ENCODE measurements around the gene CHCHD1. TPM values are rescaled to one million over a fixed set of nuclear protein-coding genes. Genes with fewer than 3 reads are reported as not detected.

The CHCHD1 gene
- total and polyA plus RNA-seq, 5 donors from 2014 or later, result 6.3 to 79.3 (median 69.6) TPM

GRCh38 chr10:73796766-73797165 lies 14.9 kb downstream of the CHCHD1 start:
- Mint-ChIP-seq H3K4me3 (no peak overlapping the region), H3K27me3 (no peaks in the 10 kb centered on the region), H3K9me3 (no peaks in the 10 kb centered on the region), H3K27ac (peak overlapping the region in 1 of 3 donors; percentile 33), H3K4me1 (peaks cover 0 to 6% (median 1%) of the 10 kb centered on the region in 4 donors), H3K36me3 (peaks cover 38% of the 10 kb centered on the region)
- no peak overlapping the region for H3K27ac ChIP-seq (ENCODE audit: insufficient read depth, low read length, poor library complexity, severe bottlenecking)
- DNase-seq (no peak), ATAC-seq (ENCODE audit: low read depth in 2 of 2) (no peak)
- H3K27me3 ChIP-seq (ENCODE audit: control insufficient read depth, insufficient read depth, low read length), result no peaks in the 10 kb centered on the region
- no peaks in the 10 kb centered on the region for H3K9me3 ChIP-seq (ENCODE audit: control insufficient read depth in 2 of 2, low read length in 2 of 2)
- H3K4me1 ChIP-seq (ENCODE audit: control insufficient read depth, insufficient read depth, low read length, poor library complexity, severe bottlenecking), result no peaks in the 10 kb centered on the region
- peaks cover 54% of the 10 kb centered on the region for H3K36me3 ChIP-seq (ENCODE audit: control insufficient read depth, insufficient read depth, low read length)
- no peak overlapping the region for H3K4me3 ChIP-seq (ENCODE audit: low read depth, low read length)

DNA sequence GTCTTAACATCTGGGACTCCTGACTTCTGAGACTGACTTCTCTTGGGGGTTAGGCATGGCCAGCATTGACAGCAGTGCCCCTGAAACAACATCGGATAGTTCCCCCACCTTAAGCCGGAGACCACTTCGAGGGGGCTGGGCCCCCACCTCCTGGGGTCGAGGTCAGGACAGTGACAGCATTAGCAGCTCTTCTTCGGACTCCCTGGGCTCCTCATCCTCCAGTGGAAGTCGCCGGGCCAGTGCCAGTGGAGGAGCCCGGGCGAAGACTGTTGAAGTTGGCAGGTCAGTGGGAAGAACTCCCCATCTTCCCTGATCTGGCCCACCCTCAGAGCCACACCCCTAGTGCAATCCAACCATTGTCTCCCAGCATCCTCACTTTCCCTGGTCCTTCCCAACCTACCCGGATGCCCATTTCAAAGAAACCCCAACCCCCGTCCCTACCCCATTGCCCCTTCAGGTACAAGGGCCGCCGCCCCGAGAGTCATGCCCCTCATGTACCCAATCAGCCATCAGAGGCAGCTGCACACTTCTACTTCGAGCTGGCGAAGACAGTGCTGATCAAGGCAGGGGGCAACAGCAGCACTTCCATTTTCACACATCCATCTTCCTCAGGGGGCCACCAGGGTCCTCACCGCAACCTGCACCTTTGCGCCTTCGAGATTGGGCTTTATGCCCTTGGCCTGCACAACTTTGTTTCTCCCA lies 15.6 kb downstream of the CHCHD1 start:
- peaks cover 0 to 6% (median 1%) of the 10 kb centered on the region in 4 donors for H3K4me1 Mint-ChIP-seq
- H3K4me3 ChIP-seq (ENCODE audit: low read depth, low read length), result no peak overlapping the region
- H3K4me1 ChIP-seq (ENCODE audit: control insufficient read depth, insufficient read depth, low read length, poor library complexity, severe bottlenecking), result no peaks in the 10 kb centered on the region
- H3K27me3 ChIP-seq (ENCODE audit: control insufficient read depth, insufficient read depth, low read length), result no peaks in the 10 kb centered on the region
- H3K9me3 Mint-ChIP-seq, result no peaks in the 10 kb centered on the region
- H3K36me3 Mint-ChIP-seq, result peaks cover 38% of the 10 kb centered on the region
- peak overlapping the region in 1 of 4 donors; percentile 38 for H3K4me3 Mint-ChIP-seq
- H3K27me3 Mint-ChIP-seq, result no peaks in the 10 kb centered on the region
- DNase-seq, result no peak
- no peak for ATAC-seq (ENCODE audit: low read depth in 2 of 2)
- no peak overlapping the region for H3K27ac ChIP-seq (ENCODE audit: insufficient read depth, low read length, poor library complexity, severe bottlenecking)
- H3K9me3 ChIP-seq (ENCODE audit: control insufficient read depth in 2 of 2, low read length in 2 of 2), result no peaks in the 10 kb centered on the region
- peak overlapping the region in 1 of 3 donors; percentile 82 for H3K27ac Mint-ChIP-seq
- H3K36me3 ChIP-seq (ENCODE audit: control insufficient read depth, insufficient read depth, low read length), result peaks cover 54% of the 10 kb centered on the region

DNA sequence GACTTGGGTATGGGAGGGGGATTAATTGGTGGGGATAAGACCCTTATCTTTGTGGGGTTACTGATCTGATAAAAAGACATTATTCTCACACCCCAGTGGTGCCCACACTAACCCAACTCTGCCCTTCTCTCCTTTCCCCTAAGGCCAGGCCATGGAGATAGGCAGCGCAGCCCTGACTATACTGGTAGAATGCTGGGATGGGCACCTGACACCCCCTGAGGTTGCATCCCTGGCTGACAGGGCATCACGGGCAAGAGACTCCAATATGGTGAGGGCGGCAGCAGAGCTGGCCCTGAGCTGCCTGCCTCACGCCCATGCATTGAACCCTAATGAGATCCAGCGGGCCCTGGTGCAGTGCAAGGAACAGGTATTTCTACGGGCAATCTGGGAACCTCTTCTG lies 16.2 kb downstream of the CHCHD1 start:
- peaks cover 0 to 3% (median 1%) of the 10 kb centered on the region in 4 donors for H3K4me1 Mint-ChIP-seq
- H3K27ac Mint-ChIP-seq, result peak overlapping the region in 2 of 3 donors; percentile 31 to 82
- Histone ChIP-seq H3K4me1 (ENCODE audit: control insufficient read depth, insufficient read depth, low read length, poor library complexity, severe bottlenecking) (no peaks in the 10 kb centered on the region), H3K27me3 (ENCODE audit: control insufficient read depth, insufficient read depth, low read length) (no peaks in the 10 kb centered on the region), H3K9me3 (ENCODE audit: control insufficient read depth in 2 of 2, low read length in 2 of 2) (no peaks in the 10 kb centered on the region), H3K27ac (ENCODE audit: insufficient read depth, low read length, poor library complexity, severe bottlenecking) (no peak overlapping the region), H3K4me3 (ENCODE audit: low read depth, low read length) (no peak overlapping the region), H3K36me3 (ENCODE audit: control insufficient read depth, insufficient read depth, low read length) (peaks cover 55% of the 10 kb centered on the region)
- no peaks in the 10 kb centered on the region for H3K27me3 Mint-ChIP-seq
- DNase-seq, result no peak
- H3K36me3 Mint-ChIP-seq, result peaks cover 40% of the 10 kb centered on the region
- H3K4me3 Mint-ChIP-seq, result peak overlapping the region in 1 of 4 donors; percentile 38
- peaks cover 0 to 2% (median 0%) of the 10 kb centered on the region in 7 donors for H3K9me3 Mint-ChIP-seq
- ATAC-seq (ENCODE audit: low read depth in 2 of 2), result no peak

GRCh38 chr10:73798927-73799560 lies 17.2 kb downstream of the CHCHD1 start:
- Histone ChIP-seq H3K36me3 (ENCODE audit: control insufficient read depth, insufficient read depth, low read length) (peaks cover 56% of the 10 kb centered on the region), H3K27me3 (ENCODE audit: control insufficient read depth, insufficient read depth, low read length) (no peaks in the 10 kb centered on the region), H3K4me1 (ENCODE audit: control insufficient read depth, insufficient read depth, low read length, poor library complexity, severe bottlenecking) (no peaks in the 10 kb centered on the region), H3K9me3 (ENCODE audit: control insufficient read depth in 2 of 2, low read length in 2 of 2) (no peaks in the 10 kb centered on the region), H3K4me3 (ENCODE audit: low read depth, low read length) (no peak overlapping the region), H3K27ac (ENCODE audit: insufficient read depth, low read length, poor library complexity, severe bottlenecking) (no peak overlapping the region)
- no peak overlapping the region for H3K4me3 Mint-ChIP-seq
- H3K4me1 Mint-ChIP-seq, result peaks cover 0 to 6% (median 4%) of the 10 kb centered on the region in 4 donors
- no peak for DNase-seq
- H3K9me3 Mint-ChIP-seq, result peaks cover 0 to 2% (median 0%) of the 10 kb centered on the region in 7 donors
- peaks cover 47% of the 10 kb centered on the region for H3K36me3 Mint-ChIP-seq
- H3K27me3 Mint-ChIP-seq, result no peaks in the 10 kb centered on the region
- H3K27ac Mint-ChIP-seq, result no peak overlapping the region
- ATAC-seq (ENCODE audit: low read depth in 2 of 2), result peak; percentile 23 to 24

DNA sequence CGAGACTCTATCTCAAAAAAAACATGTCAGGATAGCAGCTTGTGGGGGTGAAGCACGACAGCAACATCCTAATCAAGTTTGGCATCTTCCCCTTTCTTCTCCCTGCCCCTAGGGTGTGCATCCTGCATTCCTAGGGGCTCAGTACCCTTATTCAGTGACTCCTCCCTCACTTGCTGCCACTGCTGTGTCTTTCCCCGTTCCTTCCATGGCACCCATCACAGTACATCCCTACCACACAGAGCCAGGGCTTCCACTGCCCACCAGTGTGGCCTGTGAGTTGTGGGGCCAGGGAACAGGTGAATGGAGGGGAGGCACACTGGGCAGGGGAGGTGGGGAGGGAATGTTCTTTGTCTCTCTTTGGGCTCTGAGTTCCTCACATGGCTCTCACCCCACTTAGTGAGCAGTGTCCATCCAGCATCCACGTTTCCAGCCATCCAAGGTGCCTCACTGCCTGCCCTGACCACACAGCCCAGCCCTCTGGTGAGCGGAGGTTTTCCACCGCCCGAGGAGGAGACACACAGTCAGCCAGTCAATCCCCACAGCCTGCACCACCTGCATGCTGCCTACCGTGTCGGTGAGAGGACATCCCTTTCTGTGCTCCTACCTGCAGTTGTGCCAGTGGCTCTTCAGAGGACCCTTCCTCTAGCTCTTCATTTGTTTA lies 18.2 kb downstream of the CHCHD1 start:
- H3K27ac ChIP-seq (ENCODE audit: insufficient read depth, low read length, poor library complexity, severe bottlenecking), result no peak overlapping the region
- H3K9me3 Mint-ChIP-seq, result peaks cover 0 to 2% (median 0%) of the 10 kb centered on the region in 7 donors
- H3K4me1 Mint-ChIP-seq, result peaks cover 0 to 5% (median 3%) of the 10 kb centered on the region in 4 donors
- no peaks in the 10 kb centered on the region for H3K27me3 Mint-ChIP-seq
- peaks cover 57% of the 10 kb centered on the region for H3K36me3 ChIP-seq (ENCODE audit: control insufficient read depth, insufficient read depth, low read length)
- peak overlapping the region in 1 of 3 donors; percentile 59 for H3K27ac Mint-ChIP-seq
- ATAC-seq (ENCODE audit: low read depth in 2 of 2) (peak in 1 of 2 donors; percentile 9), DNase-seq (no peak)
- no peaks in the 10 kb centered on the region for H3K9me3 ChIP-seq (ENCODE audit: control insufficient read depth in 2 of 2, low read length in 2 of 2)
- no peaks in the 10 kb centered on the region for H3K27me3 ChIP-seq (ENCODE audit: control insufficient read depth, insufficient read depth, low read length)
- H3K4me3 ChIP-seq (ENCODE audit: low read depth, low read length), result no peak overlapping the region
- no peak overlapping the region for H3K4me3 Mint-ChIP-seq
- H3K36me3 Mint-ChIP-seq, result peaks cover 43% of the 10 kb centered on the region
- no peaks in the 10 kb centered on the region for H3K4me1 ChIP-seq (ENCODE audit: control insufficient read depth, insufficient read depth, low read length, poor library complexity, severe bottlenecking)

GRCh38 chr10:73800560-73801252 lies 18.9 kb downstream of the CHCHD1 start:
- DNase-seq, result no peak
- H3K27ac Mint-ChIP-seq, result no peak overlapping the region
- ATAC-seq (ENCODE audit: low read depth in 2 of 2), result no peak
- peaks cover 43% of the 10 kb centered on the region for H3K36me3 Mint-ChIP-seq
- peaks cover 0 to 2% (median 0%) of the 10 kb centered on the region in 7 donors for H3K9me3 Mint-ChIP-seq
- H3K4me1 Mint-ChIP-seq, result peaks cover 0 to 7% (median 4%) of the 10 kb centered on the region in 4 donors
- Histone ChIP-seq H3K27ac (ENCODE audit: insufficient read depth, low read length, poor library complexity, severe bottlenecking) (no peak overlapping the region), H3K4me3 (ENCODE audit: low read depth, low read length) (no peak overlapping the region), H3K9me3 (ENCODE audit: control insufficient read depth in 2 of 2, low read length in 2 of 2) (no peaks in the 10 kb centered on the region), H3K36me3 (ENCODE audit: control insufficient read depth, insufficient read depth, low read length) (peaks cover 57% of the 10 kb centered on the region), H3K27me3 (ENCODE audit: control insufficient read depth, insufficient read depth, low read length) (no peaks in the 10 kb centered on the region), H3K4me1 (ENCODE audit: control insufficient read depth, insufficient read depth, low read length, poor library complexity, severe bottlenecking) (no peaks in the 10 kb centered on the region)
- no peak overlapping the region for H3K4me3 Mint-ChIP-seq
- no peaks in the 10 kb centered on the region for H3K27me3 Mint-ChIP-seq

- Mint-ChIP-seq H3K27ac (peak overlapping the region in 1 of 3 donors; percentile 76), H3K27me3 (no peaks in the 10 kb centered on the region), H3K4me3 (no peak overlapping the region), H3K9me3 (peaks cover 0 to 2% (median 0%) of the 10 kb centered on the region in 7 donors), H3K4me1 (peaks cover 0 to 12% (median 8%) of the 10 kb centered on the region in 4 donors), H3K36me3 (peaks cover 46% of the 10 kb centered on the region)
- Histone ChIP-seq H3K27me3 (ENCODE audit: control insufficient read depth, insufficient read depth, low read length) (no peaks in the 10 kb centered on the region), H3K4me3 (ENCODE audit: low read depth, low read length) (no peak overlapping the region), H3K4me1 (ENCODE audit: control insufficient read depth, insufficient read depth, low read length, poor library complexity, severe bottlenecking) (peaks cover 2% of the 10 kb centered on the region), H3K9me3 (ENCODE audit: control insufficient read depth in 2 of 2, low read length in 2 of 2) (no peaks in the 10 kb centered on the region), H3K27ac (ENCODE audit: insufficient read depth, low read length, poor library complexity, severe bottlenecking) (no peak overlapping the region), H3K36me3 (ENCODE audit: control insufficient read depth, insufficient read depth, low read length) (peaks cover 63% of the 10 kb centered on the region)
- ATAC-seq (ENCODE audit: low read depth in 2 of 2), result no peak
- DNase-seq, result no peak
Observed at GRCh38 chr10:73801253-73801590, 19.4 kb downstream of the CHCHD1 start.

All from CD4-positive, CD25-positive, alpha-beta regulatory T cell (primary cell).